Spleen (tissue), 11 donors: ENCODE results near the gene PDE4D. TPM values are rescaled to one million over a fixed set of nuclear protein-coding genes. Genes with fewer than 3 reads are reported as not detected.
A peak's percentile ranks its signal among the peaks of the same experiment; 100 is the strongest.

Experiments
- DNase-seq: peaks from one replicate; pipeline ENCODE4 v3.0.0-alpha.2; 2020
- H3K27ac ChIP-seq, 8 donors: fragments of 200-600 bp; sonication (generic) in 7 of 8; 1 replicate in 4 of 8; 2 replicates in 4 of 8; pipeline versions ENCODE4 v1.5.0 to v1.8.0; 2016 to 2021; ENCODE audit warnings: inconsistent platforms in 4 of 8, mild to moderate bottlenecking in 4 of 8, moderate library complexity in 1 of 8
- H3K27me3 ChIP-seq, 7 donors: fragments of 200-600 bp; sonication (generic) in 6 of 7; replicated peaks in 1 of 7; 1 replicate in 4 of 7; 2 replicates in 3 of 7; pipeline versions ENCODE4 v1.5.0 to v1.8.0; 2016 to 2021; ENCODE audit warnings: inconsistent platforms in 3 of 7, mild to moderate bottlenecking in 1 of 7
- H3K36me3 ChIP-seq, 6 donors: fragments of 200-600 bp; sonication (generic) in 5 of 6; 1 replicate in 4 of 6; 2 replicates in 2 of 6; pipeline versions ENCODE4 v1.5.0 to v1.8.0; 2016 to 2021; ENCODE audit warnings: inconsistent platforms in 2 of 6
- H3K4me1 ChIP-seq, 6 donors: fragments of 200-600 bp; sonication (generic) in 5 of 6; 1 replicate in 3 of 6; 2 replicates in 3 of 6; pipeline versions ENCODE4 v1.5.0 to v1.8.0; 2016 to 2021; ENCODE audit warnings: inconsistent platforms in 3 of 6
- H3K4me3 ChIP-seq, 8 donors: fragments of 200-600 bp; sonication (generic) in 7 of 8; 1 replicate in 4 of 8; 2 replicates in 4 of 8; pipeline versions ENCODE4 v1.5.0 to v1.8.0; 2016 to 2021; ENCODE audit warnings: inconsistent platforms in 4 of 8, mild to moderate bottlenecking in 4 of 8, moderate library complexity in 2 of 8
- H3K9me3 ChIP-seq, 8 donors: fragments of 200-600 bp; sonication (generic) in 7 of 8; 1 replicate in 4 of 8; 2 replicates in 4 of 8; pipeline versions ENCODE4 v1.5.0 to v1.8.0; 2016 to 2021; ENCODE audit warnings: inconsistent platforms in 4 of 8
- CTCF ChIP-seq, 11 experiments: fragments of 200-600 bp in 7 of 11; fragments of 450-650 bp in 4 of 11; sonication (generic) in 4 of 11; IDR thresholded peaks in 8 of 11; conservative IDR thresholded peaks in 3 of 11; 1 replicate in 7 of 11; 2 replicates in 4 of 11; pipeline versions ENCODE4 v1.4.0 to v1.8.0; 2016 to 2021; ENCODE audit warnings: antibody characterized with exemption in 11 of 11, inconsistent platforms in 4 of 11, mild to moderate bottlenecking in 1 of 11
- POLR2A ChIP-seq, 3 donors: fragments of 450-650 bp; IDR thresholded peaks; one replicate each; pipeline ENCODE4 v1.5.1; 2017; ENCODE audit warnings: antibody characterized with exemption in 3 of 3, mild to moderate bottlenecking in 1 of 3
- POLR2AphosphoS5 ChIP-seq, 3 donors: sonication (generic); formaldehyde crosslinking; IDR thresholded peaks; one replicate each; pipeline ENCODE4 v1.5.1; 2017; ENCODE audit warnings: antibody characterized with exemption in 3 of 3
- WGBS, 5 donors: extraction: QIAGEN DNeasy Blood & Tissue Kit in 3 of 5; methylation state at CpG; one replicate each; pipeline versions ENCODE4 v1.1.5 to v1.1.7; 2013 to 2018; 5-methylcytosine and 5-hydroxymethylcytosine counted together
- intact Hi-C: fragments of 100-400 bp; cut with DNase I; formaldehyde crosslinking; loops from one replicate; pipeline ENCODE4 v1.15.0; 2023; ENCODE audit warnings: low total_unique reads
- polyA plus RNA-seq, 3 donors: library from polyadenylated mRNA; stranded (reverse); fragments of 200-250 nt; gene quantifications; one replicate each; pipeline ENCODE4 v1.2.1, GENCODE V29; 2013
- total RNA-seq, 7 donors: library from RNA; depleted of rRNA in 3 of 7; stranded (reverse); fragments of >200 nt in 3 of 7; fragmentation: NEBNext Ultra II Directional in 4 of 7; extraction: Animal tissue kit (Norgen Biotek cat#: 25700) in 4 of 7; gene quantifications; one replicate each; pipeline versions ENCODE4 v1.1.0 to v1.2.1, GENCODE V29; 2016 to 2021
- donor health status: healthy with polysubstance abuse.
- donor health status: DM: no; HTN: no; CAD: no; lungs with moderate emphysema.
- donor health status: DM: no; HTN: no; CAD: no.
- donor health status: Bipolar disorder and iron deficiency.
- donor health status: healthy.
- donor health status: DM: no; HTN: no; CAD: no.
- donor health status: DM: yes; HTN: yes; CAD: no.

The PDE4D gene
- total and polyA plus RNA-seq, 10 donors: 0.88 to 51.8 (median 18.2) TPM

GRCh38 chr5:59040804-59041201 lies 852.7 kb downstream of the PDE4D start:
- no peaks in the 10 kb centered on the region for H3K9me3 ChIP-seq
- DNase-seq: no peak
- intact Hi-C loops: no loop called here
- peaks cover 0 to 34% (median 19%) of the 10 kb centered on the region in 7 donors for H3K27me3 ChIP-seq
- H3K36me3 ChIP-seq: no peaks in the 10 kb centered on the region
- TF ChIP-seq CTCF (IDR thresholded peaks at IDR 0.05 in 8 of 11, conservative IDR thresholded peaks at IDR 0.05 in 3 of 11) (no peak), POLR2AphosphoS5 (IDR thresholded peaks at IDR 0.05) (no peak), POLR2A (IDR thresholded peaks at IDR 0.05) (no peak)
- peak overlapping the region in 1 of 8 donors; percentile 85 for H3K4me3 ChIP-seq
- 21 to 56% (median 45%) methylated on average over 2 of the region's 2 CpGs for WGBS, 5 donors
- peak overlapping the region in 5 of 8 donors; percentile 84 to 93 (median 90) for H3K27ac ChIP-seq
- H3K4me1 ChIP-seq: peaks cover 9 to 71% (median 36%) of the 10 kb centered on the region in 6 donors

DNA sequence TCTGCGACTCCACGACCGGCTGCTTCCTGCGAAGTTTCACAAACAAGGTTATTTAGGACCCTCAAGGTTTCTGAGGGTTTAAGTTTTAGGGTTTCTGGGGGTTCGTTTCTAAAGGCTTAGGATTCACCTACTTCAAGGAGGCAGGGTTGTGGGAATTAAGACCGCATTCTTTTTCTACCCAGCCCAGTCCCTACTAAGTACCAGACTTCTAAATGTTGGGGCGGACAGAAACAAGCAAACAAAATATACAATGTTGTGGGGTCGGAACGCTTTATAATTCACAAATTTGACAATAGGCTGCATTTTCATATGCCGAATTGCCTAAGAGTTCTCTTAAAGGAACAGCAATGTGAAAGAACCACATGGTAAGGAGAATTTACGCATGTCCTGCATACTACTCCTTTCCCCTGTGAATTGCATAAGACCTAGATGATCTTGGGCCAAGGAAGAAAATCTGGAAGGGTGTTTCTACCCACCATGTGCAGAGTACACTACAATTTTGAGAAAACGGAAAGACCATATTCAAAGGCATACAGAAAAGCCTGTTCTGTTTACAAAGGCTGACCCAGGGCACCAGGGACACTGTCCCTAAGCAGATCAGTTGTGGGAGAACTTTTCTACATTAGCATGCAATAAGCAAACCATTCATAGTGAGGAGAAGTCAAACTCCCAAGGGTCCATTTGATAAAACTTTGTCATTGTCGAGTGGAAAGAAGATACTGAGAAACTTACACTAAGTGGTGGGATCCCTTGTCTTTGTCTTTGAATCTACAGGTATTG lies 853.3 kb downstream of the PDE4D start:
- H3K27ac ChIP-seq: peak overlapping the region; percentile 69 to 93 (median 87)
- H3K9me3 ChIP-seq: no peaks in the 10 kb centered on the region
- intact Hi-C loops: no loop called here
- TF ChIP-seq POLR2A (IDR thresholded peaks at IDR 0.05): no peak
- TF ChIP-seq POLR2AphosphoS5 (IDR thresholded peaks at IDR 0.05): no peak
- no peak for TF ChIP-seq CTCF (IDR thresholded peaks at IDR 0.05 in 8 of 11, conservative IDR thresholded peaks at IDR 0.05 in 3 of 11)
- peaks cover 9 to 77% (median 39%) of the 10 kb centered on the region in 6 donors for H3K4me1 ChIP-seq
- DNase-seq: no peak
- H3K4me3 ChIP-seq: peak overlapping the region; percentile 48 to 85 (median 66)
- H3K36me3 ChIP-seq: no peaks in the 10 kb centered on the region
- H3K27me3 ChIP-seq: peaks cover 0 to 34% (median 19%) of the 10 kb centered on the region in 7 donors
- 17 to 31% (median 20%) methylated on average over 13 of the region's 13 CpGs for WGBS, 5 donors

DNA sequence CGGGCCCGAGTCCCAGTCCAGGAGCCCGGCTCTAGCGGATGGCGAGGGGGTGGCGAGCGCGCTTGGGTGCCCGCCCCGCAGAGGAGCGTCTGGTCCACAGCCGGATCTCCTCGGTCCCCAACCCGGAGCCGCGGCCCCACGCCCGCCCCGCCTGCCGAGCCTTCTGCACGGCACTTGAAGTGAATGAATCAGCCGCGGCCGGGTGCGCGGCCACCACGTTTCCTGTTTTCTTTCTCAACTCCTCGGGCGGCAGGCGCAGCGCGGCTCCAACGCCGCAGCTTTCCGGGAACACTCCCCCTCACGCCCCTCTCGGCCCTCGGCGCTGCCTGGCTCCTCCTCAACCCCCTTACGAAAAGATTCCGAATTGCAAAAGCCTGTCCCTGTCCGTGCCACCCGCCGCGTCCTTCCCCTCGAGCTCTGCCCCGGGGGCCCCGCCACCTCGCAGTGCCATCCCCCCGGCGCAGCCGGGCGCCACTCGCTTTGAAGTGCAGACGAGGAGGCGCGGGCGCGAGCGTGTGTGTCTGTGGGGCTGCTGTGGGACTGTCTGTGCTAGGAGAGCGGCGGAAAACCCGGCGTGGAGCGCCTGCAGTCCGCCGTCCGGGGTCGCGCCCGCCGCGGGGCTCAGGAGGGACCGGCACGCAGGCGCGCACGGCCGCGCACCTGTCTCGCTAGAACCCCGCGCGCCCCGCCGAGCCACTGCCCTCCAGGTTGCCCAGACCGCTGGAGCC lies 854.1 kb downstream of the PDE4D start:
- peaks cover 0 to 34% (median 19%) of the 10 kb centered on the region in 7 donors for H3K27me3 ChIP-seq
- H3K4me3 ChIP-seq: peak overlapping the region; percentile 48 to 85 (median 66)
- H3K9me3 ChIP-seq: no peaks in the 10 kb centered on the region
- intact Hi-C loops: no loop called here
- peak overlapping the region; percentile 69 to 93 (median 87) for H3K27ac ChIP-seq
- peak; percentile 96 for DNase-seq
- WGBS, 5 donors: 0 to 1% (median 0%) methylated on average over 25 to 87 of the region's 87 CpGs
- TF ChIP-seq CTCF (IDR thresholded peaks at IDR 0.05 in 8 of 11, conservative IDR thresholded peaks at IDR 0.05 in 3 of 11) (peak in 3 of 11 experiments; percentile 3 to 31 (median 11)), POLR2AphosphoS5 (IDR thresholded peaks at IDR 0.05) (peak; percentile 83 to 93 (median 85)), POLR2A (IDR thresholded peaks at IDR 0.05) (peak in 2 of 3 donors; percentile 2 to 53)
- H3K36me3 ChIP-seq: no peaks in the 10 kb centered on the region
- peaks cover 9 to 84% (median 43%) of the 10 kb centered on the region in 6 donors for H3K4me1 ChIP-seq
